Ecto neural progenitor cell (in vitro differentiated cells): ENCODE measurements around the gene RCE1.

Experiments used
- DNase-seq: peaks from one replicate; pipeline ENCODE4 v3.0.0-alpha.2; 2018; ENCODE audit warnings: low spot score

Gene RCE1

DNA sequence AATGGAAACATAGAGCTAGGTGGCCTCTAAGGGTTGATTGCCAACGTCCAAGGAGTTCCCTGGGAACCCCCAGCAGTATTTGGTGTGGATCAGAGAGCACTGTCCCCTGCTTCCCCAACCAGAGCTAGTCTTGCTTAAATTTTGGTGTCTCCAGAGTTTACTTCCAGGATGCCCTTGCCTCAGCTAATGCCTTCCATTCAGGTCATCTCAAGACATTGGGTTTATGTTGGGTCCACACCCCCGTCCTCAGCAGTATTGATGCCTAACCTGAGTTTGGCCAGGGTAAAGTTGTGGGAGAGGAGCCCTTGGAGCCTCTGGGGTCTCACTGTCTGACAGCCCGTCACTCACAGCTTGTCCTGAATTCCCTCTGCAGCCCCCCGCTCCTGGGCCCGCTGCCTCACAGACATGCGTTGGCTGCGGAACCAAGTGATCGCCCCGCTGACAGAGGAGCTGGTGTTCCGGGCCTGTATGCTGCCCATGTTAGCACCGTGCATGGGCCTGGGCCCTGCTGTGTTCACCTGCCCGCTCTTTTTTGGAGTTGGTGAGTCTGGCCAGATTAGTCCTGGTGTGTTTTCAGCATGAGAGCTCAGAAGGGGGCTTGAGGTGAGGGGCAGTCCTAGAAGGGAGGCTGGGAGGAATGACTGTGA lies 1.4 kb downstream of the RCE1 start:
- no peak for DNase-seq

DNA sequence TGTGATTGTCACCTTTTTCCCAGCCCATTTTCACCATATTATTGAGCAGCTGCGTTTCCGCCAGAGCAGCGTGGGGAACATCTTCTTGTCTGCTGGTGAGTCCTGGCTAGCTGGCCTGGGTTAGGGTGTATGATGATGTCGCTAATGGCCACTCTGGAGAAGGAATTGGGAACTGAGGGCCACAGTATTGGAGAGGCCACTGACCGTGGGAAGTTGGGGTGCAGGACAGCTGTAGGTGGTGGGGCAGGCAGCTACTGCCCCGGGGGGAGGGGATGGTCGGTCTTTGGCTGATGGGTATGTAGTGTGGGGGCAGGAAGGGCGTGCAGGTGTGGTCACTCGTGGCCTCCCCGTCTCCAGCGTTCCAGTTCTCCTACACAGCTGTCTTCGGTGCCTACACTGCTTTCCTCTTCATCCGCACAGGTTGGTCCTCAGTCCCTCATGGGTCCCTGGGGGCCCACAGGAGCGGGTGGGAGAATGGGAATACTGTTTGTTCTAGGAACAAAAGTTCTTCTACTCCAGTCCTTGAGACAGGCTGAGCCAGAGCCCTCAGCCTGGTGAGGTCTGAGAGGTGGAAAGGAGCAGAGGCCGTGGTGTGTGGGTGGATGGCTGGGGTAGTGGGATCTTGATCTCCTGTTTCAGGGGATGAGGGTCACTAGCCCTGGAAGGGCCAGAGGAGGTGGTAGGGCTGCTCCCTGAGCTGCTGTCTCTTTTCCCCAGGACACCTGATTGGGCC lies 2.1 kb downstream of the RCE1 start:
- no peak for DNase-seq

DNA sequence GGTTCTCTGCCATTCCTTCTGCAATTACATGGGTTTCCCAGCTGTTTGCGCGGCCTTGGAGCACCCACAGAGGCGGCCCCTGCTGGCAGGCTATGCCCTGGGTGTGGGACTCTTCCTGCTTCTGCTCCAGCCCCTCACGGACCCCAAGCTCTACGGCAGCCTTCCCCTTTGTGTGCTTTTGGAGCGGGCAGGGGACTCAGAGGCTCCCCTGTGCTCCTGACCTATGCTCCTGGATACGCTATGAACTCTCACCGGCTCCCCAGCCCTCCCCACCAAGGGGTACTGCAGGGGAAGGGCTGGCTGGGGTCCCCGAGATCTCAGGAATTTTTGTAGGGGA lies 2.6 kb downstream of the RCE1 start:
- no peak for DNase-seq

DNA sequence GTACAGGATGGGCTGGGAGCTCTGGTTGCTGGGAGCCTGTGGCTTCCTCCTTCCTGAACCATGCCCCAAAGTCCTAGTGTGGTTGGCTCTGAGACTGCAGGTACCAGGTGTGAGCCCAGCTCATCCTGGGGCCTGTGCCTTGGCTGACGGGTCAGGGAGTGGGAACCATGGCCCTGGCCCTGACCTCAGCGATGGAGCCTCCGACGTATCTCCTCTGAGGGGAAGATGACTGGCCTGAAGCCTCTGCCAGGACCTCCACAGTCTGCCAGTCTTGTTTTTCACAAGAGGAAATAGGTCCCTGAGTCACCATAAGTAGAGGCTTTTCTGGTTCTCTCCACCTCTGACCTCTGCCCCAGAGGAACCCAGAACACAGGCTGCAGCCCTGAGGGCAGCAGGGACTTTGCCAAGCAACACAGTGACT lies 3.4 kb downstream of the RCE1 start:
- peak; percentile 34 for DNase-seq

DNA sequence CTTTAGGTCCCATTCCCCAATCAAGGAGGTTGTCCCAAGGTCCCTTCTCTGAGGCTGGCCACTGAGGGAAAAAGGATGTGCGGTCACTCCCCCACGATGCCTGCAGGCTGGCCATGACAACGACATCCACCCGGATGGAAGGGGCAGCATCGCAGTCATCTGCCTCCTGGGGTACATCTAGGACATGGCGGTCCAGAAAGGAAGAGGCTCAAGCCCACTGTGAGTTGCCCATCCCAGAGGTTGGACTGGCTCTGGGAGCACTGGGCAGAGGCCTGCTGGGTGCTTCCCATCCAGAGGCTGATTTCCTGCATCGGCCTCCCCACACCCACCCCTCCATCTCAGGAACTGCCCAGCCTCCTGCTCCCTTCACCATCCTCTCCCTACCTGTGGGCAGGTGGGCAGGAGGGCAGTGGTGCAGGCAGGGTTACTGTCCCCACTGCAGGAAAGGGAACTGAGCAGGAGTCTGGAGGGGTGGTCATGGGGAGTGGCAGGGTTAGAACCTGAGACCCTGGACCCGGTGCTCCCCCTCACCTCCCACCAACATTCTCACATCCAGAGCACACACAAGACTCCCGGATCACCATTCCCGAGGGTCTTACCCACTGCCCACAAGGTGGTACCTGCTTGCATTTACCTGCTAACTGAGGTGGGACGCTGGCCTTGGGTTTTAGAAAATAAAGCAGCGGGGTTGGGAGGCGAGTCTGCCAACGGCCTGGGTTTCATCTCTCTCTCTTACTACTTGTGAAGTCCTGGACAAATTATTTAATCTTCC lies 4.4 kb downstream of the RCE1 start:
- no peak for DNase-seq

DNA sequence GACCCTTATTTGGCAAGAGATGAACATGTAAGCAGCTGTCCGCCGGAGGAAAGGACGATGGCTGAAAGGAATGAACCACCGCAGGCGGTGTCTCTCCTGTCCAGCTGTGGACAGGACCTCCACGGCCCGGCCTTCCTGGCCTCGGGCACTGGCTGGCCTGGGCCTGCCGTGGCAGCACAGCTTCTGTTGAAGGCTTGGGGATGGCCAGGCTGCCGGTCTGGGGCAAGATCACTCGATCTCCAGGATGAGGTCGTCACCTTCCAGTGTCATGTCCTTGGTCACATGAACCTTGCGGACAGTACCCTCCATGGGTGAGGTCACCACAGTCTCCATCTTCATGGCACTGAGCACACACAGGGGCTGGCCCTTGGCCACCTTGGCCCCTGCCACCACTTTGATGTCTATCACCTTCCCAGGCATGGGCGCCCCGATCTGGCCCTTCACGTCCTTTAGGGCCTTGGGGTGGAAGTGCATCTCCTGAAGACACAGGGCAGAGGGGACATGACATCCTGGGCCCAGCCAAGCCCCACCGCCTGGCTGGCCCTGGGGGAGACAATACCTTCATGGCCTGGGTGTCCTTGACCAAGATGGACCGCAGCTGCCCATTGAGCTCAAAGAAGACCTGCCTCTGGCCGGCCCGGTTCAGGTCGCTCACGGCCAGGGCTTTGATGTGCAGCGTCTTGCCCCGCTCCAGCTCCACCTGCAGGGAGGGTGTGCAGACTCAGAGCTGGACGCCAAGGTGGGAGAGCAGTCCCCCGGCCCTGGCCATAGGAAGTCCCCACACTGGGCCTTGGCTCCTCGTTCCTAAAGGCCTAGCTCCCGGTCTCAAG lies 5.6 kb downstream of the RCE1 start:
- peak; percentile 40 for DNase-seq

DNA sequence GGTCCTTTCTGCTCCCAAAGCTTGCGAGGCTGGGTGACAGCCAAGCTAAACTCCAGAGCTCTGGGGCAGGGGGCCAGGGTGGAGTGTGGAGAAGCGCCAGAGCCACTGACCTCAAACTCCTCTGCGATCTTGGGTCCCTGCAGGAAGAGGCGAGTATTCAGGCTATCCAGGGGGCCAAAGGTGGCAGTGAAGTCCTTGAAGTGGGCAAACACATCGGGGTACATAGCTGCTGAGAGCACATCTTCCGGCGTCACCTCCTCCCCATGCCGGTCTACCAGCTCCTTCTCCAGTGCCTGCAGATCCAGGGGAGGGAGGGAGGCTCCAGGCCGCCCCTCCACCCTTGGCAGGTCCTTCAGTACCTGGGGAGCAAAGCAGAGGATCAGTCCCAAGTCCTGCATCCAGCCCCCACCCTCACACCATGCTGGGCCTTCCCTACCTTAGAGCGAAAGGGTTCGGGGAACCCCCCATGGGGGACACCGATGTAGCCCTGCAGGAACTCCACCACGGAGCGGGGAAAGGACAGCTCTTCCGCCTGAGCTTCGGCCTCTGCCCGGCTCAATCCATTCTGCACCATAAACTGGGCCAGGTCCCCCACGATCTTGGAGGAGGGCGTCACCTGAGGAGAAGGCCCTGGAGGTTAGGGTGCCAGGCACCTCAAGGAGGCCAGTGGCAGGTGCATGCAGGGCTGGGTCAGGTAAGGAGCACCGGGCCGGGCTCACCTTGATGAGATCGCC lies 6.4 kb downstream of the RCE1 start:
- peak; percentile 32 for DNase-seq

DNA sequence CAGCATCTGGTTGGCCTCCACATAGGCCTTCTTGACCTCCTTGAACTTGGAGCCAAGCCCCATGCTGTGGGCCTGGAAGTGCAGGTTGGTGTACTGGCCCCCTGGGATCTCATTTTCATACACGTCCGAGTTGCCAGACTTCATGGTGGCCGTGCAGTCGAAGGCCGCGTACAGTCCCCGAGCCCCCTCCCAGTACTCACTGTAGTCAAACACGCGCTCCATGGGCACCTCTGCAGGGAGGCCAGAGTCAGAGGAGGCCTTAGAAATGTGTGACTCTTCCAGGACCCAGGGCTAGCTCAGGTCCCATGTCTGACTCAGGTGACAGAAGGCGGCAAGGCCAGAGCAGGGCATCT lies 7.0 kb downstream of the RCE1 start:
- DNase-seq, result peak; percentile 34

DNA sequence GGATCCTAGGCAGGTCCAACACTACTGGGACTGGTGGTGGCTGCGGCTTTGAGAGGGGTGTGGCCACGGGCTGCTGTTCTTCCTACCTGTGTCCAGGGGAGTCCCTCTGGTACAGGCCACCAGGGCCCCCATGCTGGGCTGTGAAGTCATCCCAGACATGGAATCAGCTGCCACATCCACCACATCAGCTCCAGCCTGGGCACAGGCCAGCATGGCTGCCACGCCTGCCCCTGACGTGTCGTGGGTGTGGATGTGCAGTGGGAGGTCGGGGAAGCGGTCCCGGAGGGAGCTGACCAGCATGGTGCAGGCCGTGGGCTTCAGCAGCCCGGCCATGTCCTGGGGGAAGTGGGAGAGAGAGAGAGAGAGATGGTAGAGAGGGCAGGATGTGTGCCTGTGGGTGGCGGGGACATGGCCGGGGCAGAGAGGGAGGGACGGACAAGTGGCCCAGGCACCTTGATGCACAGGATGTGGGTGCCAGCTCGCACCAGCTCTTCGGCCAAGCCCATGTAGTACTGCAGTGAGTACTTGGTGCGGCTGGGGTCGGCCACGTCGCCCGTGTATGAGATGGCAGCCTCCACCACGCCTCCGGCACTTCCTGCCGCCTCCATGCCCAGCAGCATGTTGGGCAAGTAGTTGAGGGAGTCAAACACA lies 7.5 kb downstream of the RCE1 start:
- DNase-seq, result peak; percentile 39

DNA sequence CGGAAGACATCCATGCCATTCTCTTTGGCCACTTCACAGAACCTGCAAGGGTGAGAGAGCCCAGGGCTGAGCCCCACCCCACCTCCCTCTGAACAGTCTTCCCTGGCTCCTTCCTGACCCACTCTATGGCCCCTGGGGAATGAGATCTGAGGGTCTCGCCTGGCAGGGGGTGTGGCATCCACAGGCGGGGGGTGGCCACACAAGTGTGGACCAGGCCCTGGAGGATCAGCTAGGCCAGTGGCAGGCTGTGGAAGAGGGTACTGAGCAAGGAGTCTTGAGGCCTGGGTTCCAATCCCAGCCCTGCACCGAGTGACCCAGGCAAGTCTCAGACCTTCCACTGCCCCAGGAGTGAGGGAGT lies 8.0 kb downstream of the RCE1 start:
- no peak for DNase-seq

DNA sequence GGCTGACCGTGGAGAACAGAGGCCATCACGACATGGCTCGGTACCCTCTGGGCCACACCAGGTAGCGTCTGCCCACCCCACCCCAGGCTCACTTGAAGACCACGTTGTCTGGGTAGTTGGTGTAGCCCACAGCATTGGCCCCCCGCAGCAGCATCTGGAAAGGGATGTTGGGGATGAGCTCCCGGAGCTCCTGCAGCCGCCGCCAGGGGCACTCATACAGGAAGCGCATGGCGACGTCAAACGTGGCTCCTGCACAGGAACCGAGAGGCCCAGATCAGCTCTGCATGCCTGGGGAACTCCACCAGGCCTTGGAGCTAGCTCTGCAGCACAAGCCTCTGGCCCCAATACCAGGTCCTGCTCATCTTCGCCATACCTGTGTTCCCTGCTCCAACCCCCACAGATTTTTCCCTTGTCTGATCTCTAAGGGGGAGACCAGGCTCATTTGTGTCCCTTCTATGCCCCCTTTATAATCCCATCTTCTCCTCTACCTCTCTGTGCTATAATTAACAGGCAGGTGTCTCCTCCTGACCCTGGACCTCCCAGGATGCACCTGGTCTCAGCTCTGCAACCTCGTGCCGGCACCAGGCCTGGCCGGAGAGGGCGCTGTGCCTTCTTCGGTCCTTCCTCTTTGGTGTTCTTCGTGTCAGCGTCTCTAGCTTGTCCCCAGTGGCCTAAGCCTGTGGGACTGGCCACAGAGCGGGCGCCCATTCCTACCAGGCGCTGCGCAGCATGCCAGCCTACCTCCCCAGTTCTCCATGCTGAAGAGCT lies 8.6 kb downstream of the RCE1 start:
- no peak for DNase-seq

DNA sequence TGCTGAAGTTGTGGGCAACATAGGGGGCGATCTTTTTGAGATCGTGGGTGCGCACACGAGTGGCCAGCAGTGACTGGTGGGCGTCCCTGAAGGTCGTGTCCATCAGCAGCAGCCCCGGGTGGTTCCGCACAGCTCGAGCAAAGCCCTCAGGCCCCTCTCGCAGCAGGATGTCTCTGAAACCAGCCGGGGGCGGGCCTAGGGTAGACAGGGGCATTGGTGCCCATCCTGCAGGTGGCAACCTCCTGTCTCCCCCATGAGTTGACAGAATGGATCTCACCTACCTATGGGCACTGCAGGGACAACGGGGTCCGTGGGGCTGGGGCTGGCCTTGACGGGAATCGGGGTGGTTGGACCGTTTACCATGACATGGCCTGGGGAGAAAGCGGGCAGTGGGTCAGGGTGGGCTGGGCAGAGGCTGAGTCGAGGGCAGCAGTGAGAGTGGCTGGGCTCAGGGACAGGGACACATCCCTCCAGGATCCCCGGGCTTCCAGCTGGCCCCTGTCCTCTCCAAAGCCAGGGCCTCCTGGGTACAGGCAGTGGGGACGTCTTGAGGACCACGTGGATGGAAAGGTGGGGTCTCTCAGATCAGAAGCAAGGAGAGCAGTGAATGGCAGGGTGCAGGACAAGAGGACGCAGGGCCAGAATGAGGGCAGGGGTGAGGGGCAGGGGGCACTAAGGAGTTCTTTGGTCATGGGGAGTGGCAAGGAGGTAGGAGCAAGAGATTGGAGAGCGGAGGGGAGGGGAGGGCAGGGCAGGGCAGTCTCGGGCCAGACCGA lies 9.4 kb downstream of the RCE1 start:
- DNase-seq, result no peak

DNA sequence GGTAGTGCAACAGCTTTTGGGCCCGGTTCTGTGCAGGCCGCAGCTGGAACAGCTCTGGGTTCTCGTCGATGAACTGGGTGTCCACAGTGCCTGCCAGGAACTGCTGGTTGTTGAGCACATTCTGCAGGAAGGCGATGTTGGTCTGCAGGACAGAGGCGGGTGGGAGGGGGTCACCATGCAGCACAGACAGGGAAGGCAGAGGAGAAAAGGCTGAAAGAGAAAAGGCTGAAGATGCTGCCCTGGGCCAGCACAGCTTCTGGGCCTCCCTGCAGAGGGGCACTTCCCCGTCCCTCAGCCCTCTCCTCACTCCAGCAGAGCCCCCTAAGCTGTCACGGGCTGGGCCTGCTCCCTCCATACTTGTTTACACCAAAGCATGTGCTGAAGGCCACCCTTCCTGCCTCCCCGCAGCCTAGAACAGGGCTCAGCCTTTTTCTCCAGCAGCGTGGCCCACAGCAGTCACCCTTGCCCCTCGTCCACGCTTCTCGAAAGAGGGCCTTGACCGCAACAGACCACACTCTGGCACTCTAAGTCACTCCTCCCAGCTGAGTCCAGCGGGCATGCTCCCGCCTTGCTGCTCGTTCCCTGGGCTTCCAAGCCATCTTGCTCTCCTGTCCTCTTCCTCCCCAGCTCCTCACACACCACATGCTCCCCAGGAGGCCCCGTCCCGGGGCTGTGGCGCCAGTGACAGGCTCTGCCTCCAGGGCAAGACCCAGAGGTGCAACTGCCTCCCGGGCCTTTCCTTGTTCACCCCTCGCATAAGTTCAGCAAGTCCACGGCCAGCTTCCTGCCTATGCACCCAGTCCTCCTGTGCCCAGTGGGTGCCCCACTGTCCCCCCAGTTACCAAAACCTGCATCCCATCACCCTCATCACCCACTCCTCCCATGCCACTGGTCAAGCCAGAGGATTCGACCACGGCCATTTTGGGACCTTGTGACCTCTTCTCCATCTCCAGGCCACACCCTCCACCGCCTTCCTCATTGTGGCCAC lies 10.3 kb downstream of the RCE1 start:
- DNase-seq, result no peak

DNA sequence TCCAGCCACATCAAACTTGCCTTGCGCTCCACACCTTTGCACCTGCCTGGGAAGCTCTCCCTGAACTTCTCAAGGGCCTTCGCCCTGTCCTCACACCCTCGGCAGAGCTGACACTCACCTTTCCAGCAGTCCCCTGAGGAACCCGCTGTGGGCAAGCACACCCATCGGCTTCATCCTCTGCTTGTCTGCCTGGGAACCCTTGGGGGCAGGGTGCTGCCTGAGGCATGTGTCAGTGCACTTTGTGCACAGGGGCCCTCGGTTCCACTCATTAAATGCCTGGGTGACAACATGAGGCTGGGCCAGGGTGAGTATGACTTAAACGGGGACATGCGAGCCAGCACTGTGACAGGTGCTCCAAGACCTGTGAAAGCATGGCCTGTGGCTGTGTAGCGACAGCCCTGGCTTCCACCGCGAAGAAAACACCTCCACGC lies 11.0 kb downstream of the RCE1 start:
- no peak for DNase-seq

DNA sequence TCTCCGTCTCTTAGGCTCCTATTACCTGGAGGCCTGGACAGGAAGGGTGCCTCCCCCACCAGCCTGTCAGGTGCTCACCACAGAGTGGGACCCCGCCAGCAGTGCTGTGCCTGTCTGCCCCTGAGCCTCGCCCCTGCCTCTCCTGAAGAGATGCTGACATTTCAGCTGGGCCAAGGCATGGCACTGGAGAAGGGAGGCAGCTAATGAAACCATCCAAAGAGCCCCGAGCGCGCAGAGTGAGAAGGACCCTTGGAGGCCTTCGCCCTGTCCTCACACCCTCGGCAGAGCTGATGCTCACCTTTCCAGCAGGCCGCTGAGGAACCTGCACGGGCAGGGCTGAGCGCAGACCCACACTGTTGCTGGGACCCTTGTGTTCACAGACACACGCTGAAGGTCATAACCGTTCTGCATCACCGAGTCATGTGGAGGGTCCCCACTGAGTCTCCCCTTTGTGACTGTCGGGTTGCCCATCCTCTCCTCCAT lies 11.5 kb downstream of the RCE1 start:
- DNase-seq, result no peak

DNA sequence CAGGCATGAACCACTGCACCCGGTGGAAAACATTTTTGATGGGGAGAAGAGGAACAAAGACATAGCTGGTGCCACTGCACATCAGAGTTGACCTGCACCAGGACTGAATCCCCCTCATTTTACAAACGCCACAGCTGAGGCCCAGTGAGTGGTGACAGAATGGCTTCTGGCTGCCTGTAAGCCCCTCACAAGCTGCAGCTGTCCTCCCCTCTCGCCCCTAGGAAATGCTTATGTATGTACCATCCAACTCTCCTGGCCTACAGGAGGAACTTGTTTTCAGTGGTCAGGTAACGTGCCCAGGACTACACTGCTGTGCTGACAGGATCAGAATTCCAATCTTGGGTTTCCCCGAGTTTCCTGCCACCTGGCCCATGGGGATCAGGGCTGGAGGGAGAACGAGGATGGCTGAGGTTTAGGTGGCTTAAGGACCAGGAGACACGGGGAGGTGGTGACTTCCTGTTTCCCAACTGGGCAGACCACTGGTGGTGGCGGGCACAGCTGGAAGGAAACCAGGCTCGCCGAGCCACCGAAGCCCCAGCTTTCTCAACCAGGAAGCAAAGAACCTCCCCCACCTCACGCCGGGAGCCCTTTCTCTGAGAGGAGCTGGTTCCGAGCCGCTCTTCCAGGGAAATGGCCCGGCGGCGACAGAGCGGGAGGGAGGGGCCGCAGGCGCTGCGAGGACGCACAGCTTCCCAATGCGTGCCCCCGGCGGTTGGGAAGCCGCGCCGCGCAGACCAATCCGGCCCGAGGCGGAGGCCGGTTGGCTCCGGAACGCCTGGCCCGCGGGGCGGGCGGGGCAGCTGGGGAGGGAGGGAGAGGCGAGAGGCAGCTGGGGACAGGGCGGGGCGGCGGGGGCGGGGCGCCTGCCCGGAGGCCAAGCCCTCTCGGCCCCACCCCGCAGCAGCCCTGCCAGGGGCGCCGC lies 12.6 kb downstream of the RCE1 start:
- peak; percentile 96 for DNase-seq
